ENCODE data around the gene CCL28. TPM values are rescaled to one million over a fixed set of nuclear protein-coding genes. Genes with fewer than 3 reads are reported as not detected.

CCL28 gene
- total RNA-seq, 1 donor from 2014 or later = 7.7 TPM

DNA sequence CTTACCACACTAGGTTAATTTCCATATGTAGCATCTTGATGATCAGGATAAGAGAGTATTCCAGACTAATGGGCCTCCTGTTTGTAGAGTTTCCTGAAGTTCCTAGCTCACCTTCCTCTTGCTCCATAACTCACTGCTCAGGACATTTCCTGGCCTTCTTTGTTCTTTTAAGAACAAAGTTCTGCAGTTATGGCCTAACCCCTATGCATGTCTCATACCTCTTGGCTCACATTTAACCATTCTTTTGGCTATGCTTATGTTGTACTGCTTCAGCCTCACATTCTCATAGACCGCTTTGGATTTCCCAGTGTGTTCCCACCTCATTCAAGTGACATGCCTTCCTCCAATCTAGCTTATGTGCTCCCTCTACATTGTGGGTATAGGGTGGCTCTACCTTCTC, 58.5 kb downstream of the CCL28 start:
- DNase-seq (no peak), ATAC-seq (no peak)
- Histone ChIP-seq H3K4me1 (no peaks in the 10 kb centered on the region), H3K27me3 (no peaks in the 10 kb centered on the region), H3K9me3 (no peaks in the 10 kb centered on the region), H3K36me3 (no peaks in the 10 kb centered on the region), H3K4me3 (no peak overlapping the region), H3K27ac (no peak overlapping the region)
- intact Hi-C loops (cut with DNase I) = no loop called here
- TF ChIP-seq, protein P1, sequence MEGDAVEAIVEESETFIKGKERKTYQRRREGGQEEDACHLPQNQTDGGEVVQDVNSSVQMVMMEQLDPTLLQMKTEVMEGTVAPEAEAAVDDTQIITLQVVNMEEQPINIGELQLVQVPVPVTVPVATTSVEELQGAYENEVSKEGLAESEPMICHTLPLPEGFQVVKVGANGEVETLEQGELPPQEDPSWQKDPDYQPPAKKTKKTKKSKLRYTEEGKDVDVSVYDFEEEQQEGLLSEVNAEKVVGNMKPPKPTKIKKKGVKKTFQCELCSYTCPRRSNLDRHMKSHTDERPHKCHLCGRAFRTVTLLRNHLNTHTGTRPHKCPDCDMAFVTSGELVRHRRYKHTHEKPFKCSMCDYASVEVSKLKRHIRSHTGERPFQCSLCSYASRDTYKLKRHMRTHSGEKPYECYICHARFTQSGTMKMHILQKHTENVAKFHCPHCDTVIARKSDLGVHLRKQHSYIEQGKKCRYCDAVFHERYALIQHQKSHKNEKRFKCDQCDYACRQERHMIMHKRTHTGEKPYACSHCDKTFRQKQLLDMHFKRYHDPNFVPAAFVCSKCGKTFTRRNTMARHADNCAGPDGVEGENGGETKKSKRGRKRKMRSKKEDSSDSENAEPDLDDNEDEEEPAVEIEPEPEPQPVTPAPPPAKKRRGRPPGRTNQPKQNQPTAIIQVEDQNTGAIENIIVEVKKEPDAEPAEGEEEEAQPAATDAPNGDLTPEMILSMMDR (IDR thresholded peaks at IDR 0.05) = no peak

DNA sequence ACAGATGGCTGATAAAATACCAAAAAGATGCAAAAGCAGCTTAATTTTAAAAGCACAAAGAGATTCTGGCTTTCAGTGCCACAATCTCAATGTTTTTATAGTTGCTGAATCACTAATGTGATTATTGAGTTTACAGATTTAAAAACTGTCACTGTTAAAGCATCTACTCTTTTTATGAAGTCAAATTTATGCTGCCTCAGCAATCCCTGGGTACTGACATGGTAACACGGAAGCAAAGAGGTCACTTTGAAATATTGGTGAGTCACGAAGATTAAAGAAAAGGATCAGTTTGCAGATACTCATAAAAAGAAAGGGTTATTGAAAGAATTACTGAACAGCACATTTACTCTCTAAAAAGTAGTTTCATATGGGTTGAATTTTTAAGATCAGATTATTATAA, 59.3 kb downstream of the CCL28 start:
- no peak overlapping the region for H3K27ac ChIP-seq
- intact Hi-C loops (cut with DNase I) = no loop called here

DNA sequence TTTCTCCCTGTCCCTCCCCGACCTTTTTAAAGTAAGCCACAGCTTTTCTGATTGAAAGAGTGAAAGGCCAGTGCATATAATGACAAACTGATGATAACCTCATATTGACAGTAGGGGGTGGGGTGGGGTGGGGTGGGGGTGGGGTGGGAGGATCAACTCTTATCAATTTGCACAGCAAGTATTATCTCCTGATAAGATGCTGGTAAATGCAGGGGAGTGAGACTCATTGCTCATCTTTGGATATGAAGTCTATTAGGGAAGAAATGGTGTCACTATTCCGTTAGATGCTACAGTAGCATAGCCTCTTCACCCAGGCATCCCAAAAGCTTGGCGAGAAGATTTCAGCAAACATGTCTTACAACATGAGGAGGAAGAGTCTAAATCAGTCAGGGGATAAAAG, 60.1 kb downstream of the CCL28 start:
- no peak for DNase-seq
- Histone ChIP-seq H3K27ac (no peak overlapping the region), H3K36me3 (no peaks in the 10 kb centered on the region), H3K4me3 (no peak overlapping the region), H3K9me3 (no peaks in the 10 kb centered on the region), H3K27me3 (no peaks in the 10 kb centered on the region), H3K4me1 (no peaks in the 10 kb centered on the region)
- no peak for ATAC-seq
- intact Hi-C loops (cut with DNase I) = no loop called here
- TF ChIP-seq, protein P1 (IDR thresholded peaks at IDR 0.05) = no peak

More for the DNA sequence above, 59.3 kb downstream of the CCL28 start:
- Histone ChIP-seq H3K4me3 (no peak overlapping the region), H3K27me3 (no peaks in the 10 kb centered on the region), H3K36me3 (no peaks in the 10 kb centered on the region), H3K4me1 (no peaks in the 10 kb centered on the region), H3K9me3 (no peaks in the 10 kb centered on the region)
- ATAC-seq (no peak), DNase-seq (no peak)
- TF ChIP-seq, protein P1 (IDR thresholded peaks at IDR 0.05) = no peak

DNA sequence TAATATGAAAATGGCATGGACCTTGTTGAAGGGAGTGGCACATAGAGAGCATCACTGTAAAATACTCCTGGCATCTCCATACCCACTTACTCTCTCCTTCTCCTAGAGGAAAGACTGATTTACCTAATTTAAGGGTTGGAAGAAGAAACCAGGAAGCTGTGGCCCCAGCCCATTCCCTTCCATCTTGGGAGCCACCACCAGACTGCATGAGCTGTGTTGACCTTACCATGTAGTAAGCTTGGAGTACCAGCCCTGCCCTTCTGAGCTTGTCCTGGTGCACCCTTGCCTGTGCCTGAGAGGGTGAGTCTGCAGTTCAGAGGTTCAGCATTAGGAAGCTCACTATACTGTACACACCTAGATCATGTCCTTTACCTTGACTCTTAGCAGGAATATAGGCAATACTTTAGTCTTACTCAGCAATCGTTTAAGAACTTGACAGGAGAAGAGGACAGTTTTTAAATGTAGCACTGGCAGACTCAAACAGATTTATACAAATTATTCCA, 63.3 kb downstream of the CCL28 start:
- intact Hi-C loops (cut with DNase I) = no loop called here
- no peak for DNase-seq
- H3K36me3 ChIP-seq = no peaks in the 10 kb centered on the region
- no peaks in the 10 kb centered on the region for H3K27me3 ChIP-seq
- H3K9me3 ChIP-seq = no peaks in the 10 kb centered on the region
- TF ChIP-seq, protein P1 (IDR thresholded peaks at IDR 0.05) = no peak
- no peak overlapping the region for H3K4me3 ChIP-seq
- no peak for ATAC-seq
- H3K27ac ChIP-seq = no peak overlapping the region
- H3K4me1 ChIP-seq = no peaks in the 10 kb centered on the region

DNA sequence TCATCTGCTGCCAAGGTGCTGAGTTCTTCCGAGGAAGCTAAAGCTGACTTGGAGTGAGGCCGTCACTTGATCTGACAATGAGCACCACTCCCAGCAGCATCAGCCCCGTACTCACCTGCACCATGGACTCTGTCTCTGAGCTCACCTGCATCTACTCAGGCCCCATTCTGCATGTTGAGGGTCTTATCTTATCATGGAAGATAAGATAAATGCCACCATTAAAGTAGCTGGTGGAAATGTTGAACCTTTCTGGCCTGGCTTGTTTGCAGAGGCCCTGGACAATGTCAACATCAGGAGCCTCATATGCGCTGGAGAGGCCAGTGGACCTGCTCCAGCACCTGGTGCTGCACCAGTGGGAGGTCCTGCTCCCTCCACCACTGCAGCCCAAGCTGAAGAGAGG, 64.0 kb downstream of the CCL28 start:
- intact Hi-C loops (cut with DNase I) = no loop called here
- H3K9me3 ChIP-seq = no peaks in the 10 kb centered on the region
- no peak overlapping the region for H3K27ac ChIP-seq
- no peak for DNase-seq
- H3K36me3 ChIP-seq = no peaks in the 10 kb centered on the region
- TF ChIP-seq, protein P1 (IDR thresholded peaks at IDR 0.05) = no peak
- no peak for ATAC-seq
- no peaks in the 10 kb centered on the region for H3K4me1 ChIP-seq
- H3K27me3 ChIP-seq = no peaks in the 10 kb centered on the region
- H3K4me3 ChIP-seq = no peak overlapping the region

DNA sequence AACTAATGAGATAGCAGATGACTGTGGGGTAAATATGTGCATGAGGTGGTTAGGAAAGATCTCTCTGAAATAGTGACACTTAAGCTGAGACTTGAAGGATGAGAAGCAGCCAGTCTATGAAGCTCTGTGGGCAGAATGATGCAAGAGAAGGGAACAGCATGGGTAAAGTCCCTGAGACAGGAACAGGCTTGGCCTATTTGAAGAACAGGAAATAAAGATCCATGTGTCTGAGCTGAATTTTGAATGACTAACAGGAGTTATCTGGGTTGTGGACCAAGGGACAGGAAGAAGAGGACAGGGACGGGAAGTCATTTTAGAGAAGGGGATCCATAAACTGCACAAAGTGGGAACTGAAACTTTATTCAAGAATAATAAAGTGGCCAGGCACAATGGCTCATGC, 73.3 kb downstream of the CCL28 start:
- H3K36me3 ChIP-seq = no peaks in the 10 kb centered on the region
- DNase-seq = no peak
- TF ChIP-seq, protein P1 (IDR thresholded peaks at IDR 0.05) = no peak
- H3K27me3 ChIP-seq = no peaks in the 10 kb centered on the region
- no peak overlapping the region for H3K27ac ChIP-seq
- peaks cover 11% of the 10 kb centered on the region for H3K9me3 ChIP-seq
- ATAC-seq = peak; percentile 85
- intact Hi-C loops (cut with DNase I) = no loop called here
- no peaks in the 10 kb centered on the region for H3K4me1 ChIP-seq
- no peak overlapping the region for H3K4me3 ChIP-seq

Measured in upper lobe of right lung (tissue), 1 donor.